SK-N-SH treated with all-trans-retinoic acid at 6 μM for 48 hours (cell line): ENCODE data around the gene IL22.

Experiments
- ATAC-seq: fragments of 200-7000 bp; cut with Tn5 transposase; 3 replicates; pipeline ENCODE4 v1.9.1; 2020; ENCODE audit warnings: mild to moderate bottlenecking, moderate library complexity
- ARNTL ChIP-seq: fragments of 450-650 bp; formaldehyde crosslinking; IDR thresholded peaks from 2 replicates; pipeline ENCODE4 v1.5.0; 2020; ENCODE audit warnings: low read depth, mild to moderate bottlenecking, moderate library complexity, borderline replicate concordance
- BACH2 ChIP-seq: fragments of 250-450 bp; sonication (Bioruptor Pico); IDR thresholded peaks from 2 replicates; pipeline ENCODE4 v1.9.0; 2021; ENCODE audit warnings: mild to moderate bottlenecking, borderline replicate concordance
- ESRRG ChIP-seq: fragments of 250-450 bp; sonication (Bioruptor Pico); IDR thresholded peaks from 2 replicates; pipeline ENCODE4 v1.6.1; 2021; ENCODE audit warnings: mild to moderate bottlenecking
- GLIS3 ChIP-seq: fragments of 250-450 bp; sonication (Bioruptor Pico); IDR thresholded peaks from 2 replicates; pipeline ENCODE4 v1.5.0; 2020; ENCODE audit warnings: mild to moderate bottlenecking, moderate library complexity
- ISL1 ChIP-seq: fragments of 250-450 bp; sonication (Bioruptor Pico); IDR thresholded peaks from 2 replicates; pipeline ENCODE4 v2.1.2; 2022; ENCODE audit warnings: mild to moderate bottlenecking, moderate library complexity
- OSR1 ChIP-seq: fragments of 250-450 bp; sonication (Bioruptor Pico); IDR thresholded peaks from 2 replicates; pipeline ENCODE4 v1.8.0; 2022; ENCODE audit warnings: moderate library complexity, mild to moderate bottlenecking, inconsistent platforms
- PPARA ChIP-seq: fragments of 250-450 bp; sonication (Bioruptor Pico); IDR thresholded peaks from 2 replicates; pipeline ENCODE4 v1.5.0; 2020; ENCODE audit warnings: mild to moderate bottlenecking, borderline replicate concordance
- RARB ChIP-seq: fragments of 250-450 bp; sonication (Bioruptor Pico); IDR thresholded peaks from 2 replicates; pipeline ENCODE4 v1.8.0; 2021; ENCODE audit warnings: mild to moderate bottlenecking, moderate library complexity
- SNAI2 ChIP-seq: fragments of 250-450 bp; sonication (Bioruptor Pico); IDR thresholded peaks from 2 replicates; pipeline ENCODE4 v1.5.0; 2020; ENCODE audit warnings: mild to moderate bottlenecking, moderate library complexity
- TCF4 ChIP-seq: fragments of 250-450 bp; sonication (Bioruptor Pico); IDR thresholded peaks from 2 replicates; pipeline ENCODE4 v1.8.0; 2021; ENCODE audit warnings: mild to moderate bottlenecking, moderate library complexity, borderline replicate concordance
- TOX ChIP-seq: fragments of 250-450 bp; sonication (Bioruptor Pico); IDR thresholded peaks from 2 replicates; pipeline ENCODE4 v1.8.0; 2021; ENCODE audit warnings: mild to moderate bottlenecking, moderate library complexity, borderline replicate concordance
- ZFP3 ChIP-seq: fragments of 250-450 bp; sonication (Bioruptor Pico); IDR thresholded peaks from 2 replicates; pipeline ENCODE4 v1.5.0; 2020; ENCODE audit warnings: mild to moderate bottlenecking, moderate library complexity
- ZFP30 ChIP-seq: fragments of 450-650 bp; formaldehyde crosslinking; IDR thresholded peaks from 2 replicates; pipeline ENCODE4 v1.5.0; 2022; ENCODE audit warnings: mild to moderate bottlenecking, moderate library complexity
- ZNF565 ChIP-seq: fragments of 450-650 bp; formaldehyde crosslinking; conservative IDR thresholded peaks from 2 replicates; pipeline ENCODE4 v1.5.0; 2020; ENCODE audit warnings: low read depth, mild to moderate bottlenecking, moderate library complexity
- ZNF70 ChIP-seq: fragments of 450-650 bp; formaldehyde crosslinking; IDR thresholded peaks from 2 replicates; pipeline ENCODE4 v1.5.0; 2020; ENCODE audit warnings: mild to moderate bottlenecking, moderate library complexity
- ZNF8 ChIP-seq: fragments of 450-650 bp; formaldehyde crosslinking; IDR thresholded peaks from 2 replicates; pipeline ENCODE4 v1.5.0; 2020; ENCODE audit warnings: mild to moderate bottlenecking, moderate library complexity
- TF ChIP-seq, protein P1 (sequence below): fragments of 250-450 bp; sonication (Bioruptor Pico); IDR thresholded peaks from 2 replicates; pipeline ENCODE4 v1.5.1; 2020; ENCODE audit warnings: low read depth, mild to moderate bottlenecking, moderate library complexity
- TF ChIP-seq, protein P2 (sequence below): fragments of 250-450 bp; sonication (Bioruptor Pico); IDR thresholded peaks from 2 replicates; pipeline ENCODE4 v1.5.0; 2020; ENCODE audit warnings: mild to moderate bottlenecking, moderate library complexity
- TF ChIP-seq, protein P3 (sequence below): fragments of 250-450 bp; sonication (Bioruptor Pico); IDR thresholded peaks from 2 replicates; pipeline ENCODE4 v1.8.0; 2020; ENCODE audit warnings: mild to moderate bottlenecking, moderate library complexity, borderline replicate concordance
- TF ChIP-seq, protein P4 (sequence below): fragments of 250-450 bp; sonication (Bioruptor Pico); IDR thresholded peaks from 2 replicates; pipeline ENCODE4 v1.8.0; 2021; ENCODE audit warnings: low read depth, mild to moderate bottlenecking, moderate library complexity, borderline replicate concordance
- TF ChIP-seq, protein P5 (sequence below): fragments of 250-450 bp; sonication (Bioruptor Pico); IDR thresholded peaks from 2 replicates; pipeline ENCODE4 v1.5.1; 2021; ENCODE audit warnings: mild to moderate bottlenecking, moderate library complexity

IL22 gene

DNA sequence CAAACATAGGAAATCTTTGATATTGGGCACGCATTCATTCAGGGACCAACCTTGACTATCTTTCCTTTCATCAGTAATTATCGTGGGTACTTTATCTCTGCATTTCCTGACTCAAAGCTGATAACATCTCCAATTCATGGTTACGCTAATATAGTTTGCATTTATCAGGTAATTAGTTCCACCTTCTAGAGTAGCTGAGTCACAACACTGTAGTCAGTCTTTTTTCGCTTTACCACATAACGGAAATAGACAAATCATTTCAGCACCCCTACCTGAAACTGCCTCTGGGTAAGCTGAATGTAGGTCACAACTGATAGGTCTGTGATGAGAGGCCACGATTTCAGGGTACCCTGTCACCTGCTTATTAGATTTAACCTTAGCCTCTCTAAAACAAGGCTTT is 36.7 kb upstream of the IL22 start:
- peak; percentile 38; the same call in 1 of the 2 replicates for TF ChIP-seq ISL1
- TF ChIP-seq BACH2 (CRISPR knock-in tag) = no peak
- TF ChIP-seq PPARA (CRISPR knock-in tag) = no peak
- TF ChIP-seq, protein P1, sequence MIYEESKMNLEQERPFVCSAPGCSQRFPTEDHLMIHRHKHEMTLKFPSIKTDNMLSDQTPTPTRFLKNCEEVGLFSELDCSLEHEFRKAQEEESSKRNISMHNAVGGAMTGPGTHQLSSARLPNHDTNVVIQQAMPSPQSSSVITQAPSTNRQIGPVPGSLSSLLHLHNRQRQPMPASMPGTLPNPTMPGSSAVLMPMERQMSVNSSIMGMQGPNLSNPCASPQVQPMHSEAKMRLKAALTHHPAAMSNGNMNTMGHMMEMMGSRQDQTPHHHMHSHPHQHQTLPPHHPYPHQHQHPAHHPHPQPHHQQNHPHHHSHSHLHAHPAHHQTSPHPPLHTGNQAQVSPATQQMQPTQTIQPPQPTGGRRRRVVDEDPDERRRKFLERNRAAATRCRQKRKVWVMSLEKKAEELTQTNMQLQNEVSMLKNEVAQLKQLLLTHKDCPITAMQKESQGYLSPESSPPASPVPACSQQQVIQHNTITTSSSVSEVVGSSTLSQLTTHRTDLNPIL (CRISPR knock-in tag) = no peak
- no peak for TF ChIP-seq ZNF565
- TF ChIP-seq ZNF70 (CRISPR knock-in tag) = no peak
- TF ChIP-seq OSR1 (CRISPR knock-in tag) = no peak
- no peak for TF ChIP-seq ESRRG (CRISPR knock-in tag)
- peak; percentile 36; the same call in 2 of the 3 replicates for ATAC-seq

DNA sequence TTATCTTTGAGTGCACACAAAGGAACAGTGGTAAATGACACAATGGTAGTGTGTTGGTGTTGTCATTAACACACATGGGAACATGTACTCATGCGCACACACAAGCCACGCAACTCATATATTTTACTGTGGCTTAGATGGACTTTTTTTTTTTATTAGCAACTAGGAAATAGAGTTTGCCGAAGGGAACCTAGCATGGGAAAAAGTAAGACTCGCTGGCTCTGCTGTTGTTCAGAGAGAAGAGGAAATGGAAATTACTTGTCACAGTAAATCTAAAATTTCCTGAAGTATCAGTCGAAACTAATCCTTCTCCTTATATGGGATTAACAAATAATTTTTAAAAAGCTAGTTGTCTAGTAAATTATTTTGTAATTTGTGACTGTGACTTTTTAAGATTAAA is 33.7 kb upstream of the IL22 start:
- no peak for ATAC-seq

DNA sequence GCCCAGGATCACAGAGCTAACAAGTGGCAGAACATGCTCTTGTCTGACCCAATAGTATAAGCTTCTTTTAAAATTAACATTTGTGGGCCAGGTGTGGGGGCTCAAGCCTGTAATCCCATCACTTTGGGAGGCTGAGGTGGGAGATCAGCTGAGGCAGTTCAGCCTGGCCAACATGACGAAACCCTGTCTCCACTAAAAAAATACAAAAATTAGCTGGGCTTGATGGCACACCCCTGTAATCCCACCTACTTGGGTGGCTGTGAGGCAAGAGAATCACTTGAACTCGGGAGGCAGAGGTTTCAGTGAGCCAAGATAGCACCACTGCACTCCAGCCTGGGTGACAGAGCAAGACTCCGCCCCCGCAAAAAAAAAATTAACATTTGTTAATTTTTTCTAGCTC is 33.0 kb upstream of the IL22 start:
- TF ChIP-seq GLIS3 (CRISPR knock-in tag) (no peak), PPARA (CRISPR knock-in tag) (no peak), TCF4 (CRISPR knock-in tag) (no peak), SNAI2 (CRISPR knock-in tag) (no peak), ESRRG (CRISPR knock-in tag) (no peak), ARNTL (CRISPR knock-in tag) (no peak), OSR1 (CRISPR knock-in tag) (no peak), BACH2 (CRISPR knock-in tag) (no peak), ZFP30 (CRISPR knock-in tag) (no peak), ZFP3 (CRISPR knock-in tag) (no peak), ZNF8 (CRISPR knock-in tag) (no peak), RARB (CRISPR knock-in tag) (no peak), TOX (CRISPR knock-in tag) (no peak), ISL1 (no peak)
- TF ChIP-seq, protein P2, sequence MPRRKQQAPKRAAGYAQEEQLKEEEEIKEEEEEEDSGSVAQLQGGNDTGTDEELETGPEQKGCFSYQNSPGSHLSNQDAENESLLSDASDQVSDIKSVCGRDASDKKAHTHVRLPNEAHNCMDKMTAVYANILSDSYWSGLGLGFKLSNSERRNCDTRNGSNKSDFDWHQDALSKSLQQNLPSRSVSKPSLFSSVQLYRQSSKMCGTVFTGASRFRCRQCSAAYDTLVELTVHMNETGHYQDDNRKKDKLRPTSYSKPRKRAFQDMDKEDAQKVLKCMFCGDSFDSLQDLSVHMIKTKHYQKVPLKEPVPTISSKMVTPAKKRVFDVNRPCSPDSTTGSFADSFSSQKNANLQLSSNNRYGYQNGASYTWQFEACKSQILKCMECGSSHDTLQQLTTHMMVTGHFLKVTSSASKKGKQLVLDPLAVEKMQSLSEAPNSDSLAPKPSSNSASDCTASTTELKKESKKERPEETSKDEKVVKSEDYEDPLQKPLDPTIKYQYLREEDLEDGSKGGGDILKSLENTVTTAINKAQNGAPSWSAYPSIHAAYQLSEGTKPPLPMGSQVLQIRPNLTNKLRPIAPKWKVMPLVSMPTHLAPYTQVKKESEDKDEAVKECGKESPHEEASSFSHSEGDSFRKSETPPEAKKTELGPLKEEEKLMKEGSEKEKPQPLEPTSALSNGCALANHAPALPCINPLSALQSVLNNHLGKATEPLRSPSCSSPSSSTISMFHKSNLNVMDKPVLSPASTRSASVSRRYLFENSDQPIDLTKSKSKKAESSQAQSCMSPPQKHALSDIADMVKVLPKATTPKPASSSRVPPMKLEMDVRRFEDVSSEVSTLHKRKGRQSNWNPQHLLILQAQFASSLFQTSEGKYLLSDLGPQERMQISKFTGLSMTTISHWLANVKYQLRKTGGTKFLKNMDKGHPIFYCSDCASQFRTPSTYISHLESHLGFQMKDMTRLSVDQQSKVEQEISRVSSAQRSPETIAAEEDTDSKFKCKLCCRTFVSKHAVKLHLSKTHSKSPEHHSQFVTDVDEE (CRISPR knock-in tag) = no peak
- TF ChIP-seq, protein P1 (CRISPR knock-in tag) = no peak
- TF ChIP-seq, protein P3, sequence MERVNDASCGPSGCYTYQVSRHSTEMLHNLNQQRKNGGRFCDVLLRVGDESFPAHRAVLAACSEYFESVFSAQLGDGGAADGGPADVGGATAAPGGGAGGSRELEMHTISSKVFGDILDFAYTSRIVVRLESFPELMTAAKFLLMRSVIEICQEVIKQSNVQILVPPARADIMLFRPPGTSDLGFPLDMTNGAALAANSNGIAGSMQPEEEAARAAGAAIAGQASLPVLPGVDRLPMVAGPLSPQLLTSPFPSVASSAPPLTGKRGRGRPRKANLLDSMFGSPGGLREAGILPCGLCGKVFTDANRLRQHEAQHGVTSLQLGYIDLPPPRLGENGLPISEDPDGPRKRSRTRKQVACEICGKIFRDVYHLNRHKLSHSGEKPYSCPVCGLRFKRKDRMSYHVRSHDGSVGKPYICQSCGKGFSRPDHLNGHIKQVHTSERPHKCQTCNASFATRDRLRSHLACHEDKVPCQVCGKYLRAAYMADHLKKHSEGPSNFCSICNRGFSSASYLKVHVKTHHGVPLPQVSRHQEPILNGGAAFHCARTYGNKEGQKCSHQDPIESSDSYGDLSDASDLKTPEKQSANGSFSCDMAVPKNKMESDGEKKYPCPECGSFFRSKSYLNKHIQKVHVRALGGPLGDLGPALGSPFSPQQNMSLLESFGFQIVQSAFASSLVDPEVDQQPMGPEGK = no peak
- TF ChIP-seq, protein P4, sequence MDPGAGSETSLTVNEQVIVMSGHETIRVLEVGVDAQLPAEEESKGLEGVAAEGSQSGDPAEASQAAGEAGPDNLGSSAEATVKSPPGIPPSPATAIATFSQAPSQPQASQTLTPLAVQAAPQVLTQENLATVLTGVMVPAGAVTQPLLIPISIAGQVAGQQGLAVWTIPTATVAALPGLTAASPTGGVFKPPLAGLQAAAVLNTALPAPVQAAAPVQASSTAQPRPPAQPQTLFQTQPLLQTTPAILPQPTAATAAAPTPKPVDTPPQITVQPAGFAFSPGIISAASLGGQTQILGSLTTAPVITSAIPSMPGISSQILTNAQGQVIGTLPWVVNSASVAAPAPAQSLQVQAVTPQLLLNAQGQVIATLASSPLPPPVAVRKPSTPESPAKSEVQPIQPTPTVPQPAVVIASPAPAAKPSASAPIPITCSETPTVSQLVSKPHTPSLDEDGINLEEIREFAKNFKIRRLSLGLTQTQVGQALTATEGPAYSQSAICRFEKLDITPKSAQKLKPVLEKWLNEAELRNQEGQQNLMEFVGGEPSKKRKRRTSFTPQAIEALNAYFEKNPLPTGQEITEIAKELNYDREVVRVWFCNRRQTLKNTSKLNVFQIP (CRISPR knock-in tag) = no peak
- TF ChIP-seq, protein P5, sequence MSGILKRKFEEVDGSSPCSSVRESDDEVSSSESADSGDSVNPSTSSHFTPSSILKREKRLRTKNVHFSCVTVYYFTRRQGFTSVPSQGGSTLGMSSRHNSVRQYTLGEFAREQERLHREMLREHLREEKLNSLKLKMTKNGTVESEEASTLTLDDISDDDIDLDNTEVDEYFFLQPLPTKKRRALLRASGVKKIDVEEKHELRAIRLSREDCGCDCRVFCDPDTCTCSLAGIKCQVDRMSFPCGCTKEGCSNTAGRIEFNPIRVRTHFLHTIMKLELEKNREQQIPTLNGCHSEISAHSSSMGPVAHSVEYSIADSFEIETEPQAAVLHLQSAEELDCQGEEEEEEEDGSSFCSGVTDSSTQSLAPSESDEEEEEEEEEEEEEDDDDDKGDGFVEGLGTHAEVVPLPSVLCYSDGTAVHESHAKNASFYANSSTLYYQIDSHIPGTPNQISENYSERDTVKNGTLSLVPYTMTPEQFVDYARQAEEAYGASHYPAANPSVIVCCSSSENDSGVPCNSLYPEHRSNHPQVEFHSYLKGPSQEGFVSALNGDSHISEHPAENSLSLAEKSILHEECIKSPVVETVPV = no peak
- no peak for ATAC-seq

More for the DNA sequence above, 33.7 kb upstream of the IL22 start:
- TF ChIP-seq ARNTL (CRISPR knock-in tag) = no peak
- TF ChIP-seq, all 23 proteins: peak for 0
